ENCODE results near the gene CALML3. TPM values are rescaled to one million over a fixed set of nuclear protein-coding genes. Genes with fewer than 3 reads are reported as not detected.
A peak's percentile ranks its signal among the peaks of the same experiment; 100 is the strongest.

CALML3 gene
- total RNA-seq, 1 donor from 2014 or later, result not detected

GRCh38 chr10:5551531-5552375 lies 27.0 kb downstream of the CALML3 start:
- Mint-ChIP-seq H3K27me3 (ENCODE audit: low read depth, unreplicated experiment) (peaks cover 2% of the 10 kb centered on the region), H3K4me1 (ENCODE audit: low read depth, unreplicated experiment) (peaks cover 43% of the 10 kb centered on the region), H3K27ac (ENCODE audit: unreplicated experiment) (peak overlapping the region; percentile 87), H3K9me3 (ENCODE audit: unreplicated experiment) (no peaks in the 10 kb centered on the region), H3K4me3 (ENCODE audit: unreplicated experiment) (peak overlapping the region; percentile 34), H3K36me3 (ENCODE audit: low read depth, unreplicated experiment) (no peaks in the 10 kb centered on the region)
- no peaks in the 10 kb centered on the region for H3K9me3 ChIP-seq (ENCODE audit: insufficient read depth, low read depth, low read length)
- TF ChIP-seq, protein P1, sequence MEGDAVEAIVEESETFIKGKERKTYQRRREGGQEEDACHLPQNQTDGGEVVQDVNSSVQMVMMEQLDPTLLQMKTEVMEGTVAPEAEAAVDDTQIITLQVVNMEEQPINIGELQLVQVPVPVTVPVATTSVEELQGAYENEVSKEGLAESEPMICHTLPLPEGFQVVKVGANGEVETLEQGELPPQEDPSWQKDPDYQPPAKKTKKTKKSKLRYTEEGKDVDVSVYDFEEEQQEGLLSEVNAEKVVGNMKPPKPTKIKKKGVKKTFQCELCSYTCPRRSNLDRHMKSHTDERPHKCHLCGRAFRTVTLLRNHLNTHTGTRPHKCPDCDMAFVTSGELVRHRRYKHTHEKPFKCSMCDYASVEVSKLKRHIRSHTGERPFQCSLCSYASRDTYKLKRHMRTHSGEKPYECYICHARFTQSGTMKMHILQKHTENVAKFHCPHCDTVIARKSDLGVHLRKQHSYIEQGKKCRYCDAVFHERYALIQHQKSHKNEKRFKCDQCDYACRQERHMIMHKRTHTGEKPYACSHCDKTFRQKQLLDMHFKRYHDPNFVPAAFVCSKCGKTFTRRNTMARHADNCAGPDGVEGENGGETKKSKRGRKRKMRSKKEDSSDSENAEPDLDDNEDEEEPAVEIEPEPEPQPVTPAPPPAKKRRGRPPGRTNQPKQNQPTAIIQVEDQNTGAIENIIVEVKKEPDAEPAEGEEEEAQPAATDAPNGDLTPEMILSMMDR (IDR thresholded peaks at IDR 0.05; ENCODE audit: insufficient read depth, low read depth, low read length), result no peak
- no peak for TF ChIP-seq EZH2 (IDR thresholded peaks at IDR 0.05; ENCODE audit: insufficient read depth, low read length)
- peak overlapping the region; percentile 24 for H3K9ac ChIP-seq (ENCODE audit: low read length)
- H2AFZ ChIP-seq (ENCODE audit: low read depth, low read length), result no peak overlapping the region
- peak overlapping the region; percentile 63 for H3K4me2 ChIP-seq (ENCODE audit: low read length)
- H3K27ac ChIP-seq (ENCODE audit: low read depth, low read length), result peak overlapping the region; percentile 43
- DNase-seq (ENCODE audit: low read depth) (peak; percentile 72), FAIRE-seq (no peak)
- H3K27me3 ChIP-seq (ENCODE audit: insufficient read depth, low read length), result no peaks in the 10 kb centered on the region
- H3K79me2 ChIP-seq (ENCODE audit: insufficient read depth, low read length), result no peaks in the 10 kb centered on the region
- H3K36me3 ChIP-seq (ENCODE audit: insufficient read depth, low read length), result no peaks in the 10 kb centered on the region
- H3K4me3 ChIP-seq (ENCODE audit: insufficient read depth, low read depth, low read length), result no peak overlapping the region
- H4K20me1 ChIP-seq (ENCODE audit: insufficient read depth, low read length), result no peaks in the 10 kb centered on the region
- H3K4me1 ChIP-seq (ENCODE audit: insufficient read depth, low read length), result peaks cover 73% of the 10 kb centered on the region

- Mint-ChIP-seq H3K4me3 (ENCODE audit: unreplicated experiment) (no peak overlapping the region), H3K27me3 (ENCODE audit: low read depth, unreplicated experiment) (peaks cover 2% of the 10 kb centered on the region), H3K36me3 (ENCODE audit: low read depth, unreplicated experiment) (no peaks in the 10 kb centered on the region), H3K27ac (ENCODE audit: unreplicated experiment) (peak overlapping the region; percentile 87), H3K9me3 (ENCODE audit: unreplicated experiment) (no peaks in the 10 kb centered on the region), H3K4me1 (ENCODE audit: low read depth, unreplicated experiment) (peaks cover 46% of the 10 kb centered on the region)
- peak overlapping the region; percentile 63 for H3K4me2 ChIP-seq (ENCODE audit: low read length)
- no peaks in the 10 kb centered on the region for H3K27me3 ChIP-seq (ENCODE audit: insufficient read depth, low read length)
- H3K9ac ChIP-seq (ENCODE audit: low read length), result no peak overlapping the region
- no peak overlapping the region for H2AFZ ChIP-seq (ENCODE audit: low read depth, low read length)
- H3K27ac ChIP-seq (ENCODE audit: low read depth, low read length), result no peak overlapping the region
- H3K79me2 ChIP-seq (ENCODE audit: insufficient read depth, low read length), result no peaks in the 10 kb centered on the region
- FAIRE-seq, result no peak
- no peak for DNase-seq (ENCODE audit: low read depth)
- no peaks in the 10 kb centered on the region for H3K36me3 ChIP-seq (ENCODE audit: insufficient read depth, low read length)
- TF ChIP-seq, protein P1 (IDR thresholded peaks at IDR 0.05; ENCODE audit: insufficient read depth, low read depth, low read length), result no peak
- no peak for TF ChIP-seq EZH2 (IDR thresholded peaks at IDR 0.05; ENCODE audit: insufficient read depth, low read length)
- no peaks in the 10 kb centered on the region for H3K9me3 ChIP-seq (ENCODE audit: insufficient read depth, low read depth, low read length)
- H3K4me1 ChIP-seq (ENCODE audit: insufficient read depth, low read length), result peaks cover 64% of the 10 kb centered on the region
- no peaks in the 10 kb centered on the region for H4K20me1 ChIP-seq (ENCODE audit: insufficient read depth, low read length)
- H3K4me3 ChIP-seq (ENCODE audit: insufficient read depth, low read depth, low read length), result no peak overlapping the region
Measured at GRCh38 chr10:5552376-5553321, 27.9 kb downstream of the CALML3 start.
